Measurements from ENCODE around the gene CR1.
"Not testable (repeated sequence)": the region's sequence is repeated elsewhere in the genome, so short reads cannot be mapped to it uniquely, and the experiment has no call there.

The CR1 gene

DNA sequence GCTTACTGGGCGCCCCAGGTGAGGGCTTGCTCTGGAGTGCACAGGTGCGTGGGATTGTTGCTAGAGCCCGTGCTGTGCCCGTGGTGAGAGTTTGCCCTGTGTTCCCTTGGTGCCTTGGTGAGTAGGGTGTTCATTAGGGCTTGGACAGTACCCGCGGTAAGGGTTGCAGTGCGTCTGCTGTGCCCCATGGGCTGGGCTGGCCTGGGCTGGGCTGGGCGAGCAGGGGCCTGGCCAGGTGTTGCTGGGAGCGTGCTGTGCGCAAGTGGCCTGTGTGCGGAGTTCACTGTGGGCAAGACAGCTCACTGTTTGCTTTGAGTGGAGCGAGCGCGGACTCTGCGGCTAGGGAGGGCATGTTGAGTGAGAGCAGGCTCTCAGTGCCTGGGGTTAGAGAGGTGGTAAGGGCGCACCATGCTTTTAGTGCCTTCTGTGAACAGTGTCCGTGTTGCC lies 149.7 kb downstream of the CR1 start:
- no peak for DNase-seq

DNA sequence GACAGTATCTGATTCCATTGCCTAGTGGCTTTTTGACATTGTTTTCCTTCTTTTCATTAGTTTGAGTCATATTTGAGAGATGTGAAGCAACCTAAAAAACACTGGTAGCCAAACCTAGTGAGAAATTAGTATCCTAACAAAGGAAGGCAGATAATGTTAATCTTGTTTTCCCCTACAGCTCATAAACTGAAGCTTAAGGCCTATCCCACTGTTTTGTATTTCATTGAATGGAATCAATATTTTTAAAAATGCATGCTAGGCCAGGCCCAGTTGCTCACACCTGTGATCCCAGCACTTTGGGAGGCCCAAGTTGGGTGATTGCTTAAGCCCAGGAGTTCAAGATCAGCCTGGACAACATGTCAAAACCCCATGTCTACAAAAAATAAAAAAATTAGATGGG lies 150.2 kb downstream of the CR1 start:
- DNase-seq: no peak

GRCh38 chr1:207646944-207647579 lies 151.1 kb downstream of the CR1 start:
- DNase-seq: no peak

GRCh38 chr1:207647671-207648333 lies 151.8 kb downstream of the CR1 start:
- DNase-seq: no peak

DNA sequence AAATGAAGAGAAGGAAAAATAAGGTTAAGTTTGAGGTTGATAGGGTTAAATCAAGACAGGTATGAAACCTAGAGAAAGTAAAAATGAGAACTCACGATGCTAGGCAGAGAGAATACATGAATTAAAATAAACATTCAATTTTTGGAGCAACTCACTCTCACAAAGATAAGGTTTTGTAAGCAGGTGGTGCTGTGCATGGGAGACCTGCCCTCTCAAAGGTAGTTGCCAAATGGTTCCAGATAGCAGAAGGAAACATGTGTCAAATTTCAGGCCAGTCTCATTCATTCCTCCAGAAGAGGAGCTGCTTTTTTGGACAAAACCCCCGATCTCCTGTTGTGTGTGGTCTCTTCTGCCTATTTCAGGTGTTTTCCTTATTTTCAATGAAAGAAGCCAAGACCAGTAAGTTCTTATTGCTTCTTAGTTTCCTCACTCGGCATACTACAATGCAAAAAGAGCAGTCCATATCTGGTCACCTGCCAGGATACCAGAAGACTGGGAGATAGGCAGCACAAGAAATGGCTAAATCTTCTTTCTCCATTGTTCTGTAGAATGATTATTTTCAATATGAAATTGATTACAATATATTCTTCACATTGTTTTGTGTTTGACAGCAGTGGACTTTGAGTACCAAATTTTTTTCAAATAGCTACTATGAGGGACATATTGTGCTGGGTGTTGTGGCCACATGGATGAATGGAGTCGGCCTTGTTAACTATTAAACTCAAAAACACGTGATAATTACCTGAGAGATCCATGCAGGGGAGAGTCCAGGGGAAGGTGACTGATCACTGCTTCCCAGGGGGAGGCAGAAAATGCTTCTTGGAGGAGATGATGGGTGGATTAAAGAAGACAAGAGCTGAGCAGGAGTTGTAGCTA lies 152.6 kb downstream of the CR1 start:
- DNase-seq: no peak

DNA sequence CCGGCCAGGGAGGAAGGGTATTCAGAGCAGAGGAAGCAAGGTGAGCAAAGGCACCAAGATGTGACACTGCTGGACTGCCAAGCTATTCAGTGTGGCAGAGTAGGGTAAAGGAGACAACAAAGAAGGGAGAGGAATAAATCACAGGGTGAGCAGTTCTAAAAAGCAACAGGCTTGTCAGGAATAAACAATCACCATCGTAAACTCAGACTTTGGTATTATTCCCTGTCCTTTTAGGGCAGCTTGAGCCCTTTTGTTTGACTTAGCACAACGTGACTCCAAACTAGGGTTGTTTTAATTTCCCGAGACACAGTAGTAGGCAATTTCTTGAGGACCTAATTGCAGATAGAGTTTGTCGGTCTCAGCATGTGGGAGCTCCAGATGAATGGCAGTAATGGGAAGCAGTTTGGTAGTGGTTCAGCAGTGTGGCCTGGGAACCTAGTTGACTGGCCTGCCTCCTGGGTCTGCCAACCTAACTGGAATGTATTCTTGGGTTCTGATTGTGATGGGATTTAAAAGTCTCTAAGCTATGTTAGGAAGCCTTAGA lies 153.3 kb downstream of the CR1 start:
- DNase-seq: no peak

DNA sequence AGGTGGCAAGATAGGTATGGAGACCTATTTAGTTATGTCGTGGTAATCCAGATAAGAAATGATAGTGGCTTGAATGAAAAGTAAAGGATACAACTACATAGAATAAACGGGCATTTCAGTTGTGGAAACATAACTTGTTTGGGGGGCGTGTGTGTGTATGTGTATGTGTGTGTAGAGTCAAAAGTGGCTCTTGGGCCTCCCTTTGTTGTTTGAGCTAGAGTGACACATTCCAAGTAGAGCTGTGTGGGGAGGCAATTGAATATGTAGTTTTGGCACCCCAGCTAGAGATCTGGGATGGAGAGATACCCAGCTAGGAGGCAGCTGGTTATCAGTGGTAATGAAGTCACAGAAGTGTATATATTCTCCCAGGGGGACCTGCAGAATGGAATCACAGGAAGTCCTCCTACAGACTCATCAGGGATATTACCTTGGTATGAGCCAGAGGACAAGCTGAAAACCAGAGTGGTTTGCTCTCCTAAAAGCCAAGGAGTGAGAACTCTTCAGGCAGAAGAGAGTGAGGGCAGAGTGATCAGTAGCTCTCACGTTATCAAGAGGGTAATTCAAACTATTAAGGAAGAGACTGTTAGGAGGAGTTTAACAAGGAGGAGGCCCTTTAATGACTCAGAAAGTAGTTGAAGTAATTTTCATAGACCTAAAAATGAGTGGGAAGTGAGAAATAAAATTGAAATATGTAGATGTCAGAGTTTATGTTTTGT lies 154.1 kb downstream of the CR1 start:
- no peak for DNase-seq

GRCh38 chr1:207651583-207651982 lies 155.6 kb downstream of the CR1 start:
- DNase-seq: no peak

GRCh38 chr1:207654320-207654719 lies 158.4 kb downstream of the CR1 start:
- DNase-seq: no peak

DNA sequence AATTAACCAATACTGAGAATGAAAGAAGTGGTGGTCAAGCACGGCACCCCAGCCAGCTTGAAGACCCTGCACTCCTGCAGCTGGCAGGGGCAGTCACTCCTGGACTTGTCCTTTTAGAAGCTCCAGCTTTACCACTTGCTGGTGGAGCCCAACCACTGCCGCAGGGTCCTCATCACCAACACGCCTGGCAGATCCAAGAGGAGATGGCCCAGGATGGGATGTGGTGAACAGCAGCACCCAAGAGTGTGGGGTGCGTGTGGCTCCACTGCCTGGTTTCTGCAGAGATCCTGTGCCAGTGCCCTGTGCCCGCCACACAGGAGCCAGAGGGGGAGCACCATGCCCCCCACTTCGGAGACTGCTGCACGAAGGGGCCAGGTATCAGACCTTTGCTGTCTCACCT lies 162.5 kb downstream of the CR1 start:
- DNase-seq: no peak

GRCh38 chr1:207658904-207659485 lies 163.0 kb downstream of the CR1 start:
- DNase-seq: no peak

GRCh38 chr1:207659545-207660153 lies 163.7 kb downstream of the CR1 start:
- DNase-seq: no peak

DNA sequence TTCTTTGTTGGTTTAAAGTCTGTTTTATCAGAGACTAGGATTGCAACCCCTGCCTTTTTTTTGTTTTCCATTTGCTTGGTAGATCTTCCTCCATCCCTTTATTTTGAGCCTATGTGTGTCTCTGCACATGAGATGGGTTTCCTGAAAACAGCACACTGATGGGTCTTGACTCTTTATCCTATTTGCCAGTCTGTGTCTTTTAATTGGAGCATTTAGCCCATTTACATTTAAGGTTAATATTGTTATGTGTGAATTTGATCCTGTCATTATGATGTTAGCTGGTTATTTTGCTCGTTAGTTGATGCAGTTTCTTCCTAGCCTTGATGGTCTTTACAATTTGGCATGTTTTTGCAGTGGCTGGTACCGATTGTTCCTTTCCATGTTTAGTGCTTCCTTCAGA lies 165.5 kb downstream of the CR1 start:
- DNase-seq: not testable (repeated sequence)

GRCh38 chr1:207666342-207666741 lies 170.4 kb downstream of the CR1 start:
- DNase-seq: no peak

- no peak for DNase-seq
Observed at GRCh38 chr1:207669528-207670009, 173.6 kb downstream of the CR1 start.

GRCh38 chr1:207670192-207670591 lies 174.2 kb downstream of the CR1 start:
- no peak for DNase-seq

GRCh38 chr1:207670997-207671396 lies 175.0 kb downstream of the CR1 start:
- no peak for DNase-seq

DNA sequence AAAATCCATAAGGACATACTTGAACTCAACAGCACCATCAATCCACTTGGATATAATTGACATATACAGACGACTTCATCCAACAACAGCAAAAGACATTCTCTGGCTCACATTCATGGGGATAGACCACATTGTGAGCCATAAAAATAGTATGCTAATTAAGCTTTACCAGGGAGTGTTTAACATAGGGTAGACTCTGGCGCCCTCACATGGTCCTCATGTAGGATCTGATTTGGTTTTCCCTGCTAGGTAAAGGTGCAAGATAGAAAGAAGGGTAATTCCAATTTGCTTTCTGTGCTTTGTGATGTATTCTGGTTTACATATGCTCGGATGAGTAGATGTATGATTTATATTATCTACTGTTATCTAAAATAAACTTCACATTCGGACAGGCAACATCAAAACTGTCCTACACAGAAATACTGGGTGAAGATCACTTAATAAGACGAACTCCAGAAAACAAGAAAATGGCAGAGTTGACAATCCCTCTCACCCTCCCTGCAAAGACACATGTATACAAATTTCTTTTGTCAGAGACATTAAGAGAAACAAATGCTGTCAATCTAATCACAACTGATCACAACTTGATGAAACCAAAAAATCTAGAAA lies 176.7 kb downstream of the CR1 start:
- DNase-seq: peak; percentile 75

- peak; percentile 23 for DNase-seq
Observed at GRCh38 chr1:207673399-207673798, 177.4 kb downstream of the CR1 start.

DNA sequence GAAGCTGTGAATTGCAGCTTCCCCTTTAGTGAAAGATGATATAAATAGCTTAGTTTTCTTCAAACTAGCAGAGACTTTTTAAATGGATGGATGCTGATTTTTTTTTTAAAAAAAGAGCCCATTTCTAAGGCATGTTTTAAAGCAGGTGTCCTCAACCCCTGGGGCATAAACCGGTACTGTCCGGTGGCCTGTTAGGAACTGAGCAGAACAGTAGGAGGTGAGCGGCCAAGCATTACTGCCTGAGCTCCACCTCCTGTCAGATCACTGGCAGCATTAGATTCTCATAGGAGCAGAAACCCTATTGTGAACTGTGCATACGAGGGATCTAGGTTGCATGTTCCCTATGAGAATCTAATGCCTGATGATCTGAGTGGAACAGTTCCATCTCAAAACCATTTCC lies 180.2 kb downstream of the CR1 start:
- DNase-seq: no peak

Data from fibroblast of upper back skin (primary cell).